MG63 (cell line): Measurements from ENCODE around the gene MMP11. TPM values are rescaled to one million over a fixed set of nuclear protein-coding genes. Genes with fewer than 3 reads are reported as not detected.

ENCODE experiments used
- DNase-seq: peaks from one replicate; pipeline ENCODE4 v3.0.0-alpha.2; 2020
- H3K27me3 ChIP-seq: fragments of 250-450 bp; sonication (Bioruptor Pico); 2 replicates; pipeline ENCODE4 v1.5.1; 2020; ENCODE audit warnings: mild to moderate bottlenecking, moderate library complexity
- H3K36me3 ChIP-seq: fragments of 250-450 bp; sonication (Bioruptor Pico); 2 replicates; pipeline ENCODE4 v1.5.1; 2020; ENCODE audit warnings: mild to moderate bottlenecking, moderate library complexity
- H3K4me3 ChIP-seq: fragments of 250-450 bp; sonication (Bioruptor Pico); 2 replicates; pipeline ENCODE4 v1.5.1; 2020; ENCODE audit warnings: mild to moderate bottlenecking, moderate library complexity
- H3K9me3 ChIP-seq: fragments of 250-450 bp; sonication (Bioruptor Pico); 2 replicates; pipeline ENCODE4 v1.5.1; 2020; ENCODE audit warnings: mild to moderate bottlenecking, moderate library complexity
- total RNA-seq: library from RNA; depleted of rRNA; stranded (reverse); fragments of >200 nt; shearing (Covaris generic); gene quantifications from 2 replicates; pipeline ENCODE4 v1.2.3, GENCODE V29; 2014; ENCODE audit warnings: low replicate concordance

Gene MMP11
- total RNA-seq, 1 experiment from 2014 or later: 2.0 TPM

- no peaks in the 10 kb centered on the region for H3K27me3 ChIP-seq
- DNase-seq: no peak
- no peak overlapping the region for H3K4me3 ChIP-seq
- no peaks in the 10 kb centered on the region for H3K9me3 ChIP-seq
- H3K36me3 ChIP-seq: no peaks in the 10 kb centered on the region
Measured at GRCh38 chr22:23754980-23755636, 17.5 kb upstream of the MMP11 start.

GRCh38 chr22:23755711-23756110, 16.9 kb upstream of the MMP11 start:
- no peaks in the 10 kb centered on the region for H3K27me3 ChIP-seq
- no peaks in the 10 kb centered on the region for H3K36me3 ChIP-seq
- no peaks in the 10 kb centered on the region for H3K9me3 ChIP-seq
- no peak overlapping the region for H3K4me3 ChIP-seq
- no peak for DNase-seq

DNA sequence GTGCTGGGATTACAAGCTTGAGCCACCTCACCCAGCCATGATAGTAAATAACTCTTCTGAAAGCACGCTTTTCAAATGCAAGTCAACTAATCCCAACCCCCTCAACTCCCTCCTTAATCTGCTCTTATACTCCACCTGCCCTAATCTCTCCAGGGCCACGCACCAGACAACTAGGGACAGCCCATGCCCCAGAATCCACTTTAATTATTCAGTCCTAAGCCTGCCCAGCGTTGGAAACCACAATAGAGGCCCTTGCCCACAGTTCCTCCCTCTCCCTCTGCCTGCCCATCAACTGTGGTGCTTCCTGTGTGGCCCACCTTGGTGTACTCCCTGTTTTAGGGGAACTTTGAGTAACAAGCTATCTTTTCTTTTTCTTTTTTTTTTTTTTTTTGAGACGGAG, 15.8 kb upstream of the MMP11 start:
- no peaks in the 10 kb centered on the region for H3K36me3 ChIP-seq
- no peak for DNase-seq
- H3K4me3 ChIP-seq: no peak overlapping the region
- no peaks in the 10 kb centered on the region for H3K27me3 ChIP-seq
- no peaks in the 10 kb centered on the region for H3K9me3 ChIP-seq

- no peak for DNase-seq
- no peaks in the 10 kb centered on the region for H3K9me3 ChIP-seq
- H3K4me3 ChIP-seq: no peak overlapping the region
- no peaks in the 10 kb centered on the region for H3K36me3 ChIP-seq
- no peaks in the 10 kb centered on the region for H3K27me3 ChIP-seq
Measured at GRCh38 chr22:23759566-23759965, 13.1 kb upstream of the MMP11 start.

GRCh38 chr22:23760056-23760455, 12.6 kb upstream of the MMP11 start:
- no peaks in the 10 kb centered on the region for H3K27me3 ChIP-seq
- no peak overlapping the region for H3K4me3 ChIP-seq
- DNase-seq: no peak
- H3K9me3 ChIP-seq: no peaks in the 10 kb centered on the region
- H3K36me3 ChIP-seq: no peaks in the 10 kb centered on the region

DNA sequence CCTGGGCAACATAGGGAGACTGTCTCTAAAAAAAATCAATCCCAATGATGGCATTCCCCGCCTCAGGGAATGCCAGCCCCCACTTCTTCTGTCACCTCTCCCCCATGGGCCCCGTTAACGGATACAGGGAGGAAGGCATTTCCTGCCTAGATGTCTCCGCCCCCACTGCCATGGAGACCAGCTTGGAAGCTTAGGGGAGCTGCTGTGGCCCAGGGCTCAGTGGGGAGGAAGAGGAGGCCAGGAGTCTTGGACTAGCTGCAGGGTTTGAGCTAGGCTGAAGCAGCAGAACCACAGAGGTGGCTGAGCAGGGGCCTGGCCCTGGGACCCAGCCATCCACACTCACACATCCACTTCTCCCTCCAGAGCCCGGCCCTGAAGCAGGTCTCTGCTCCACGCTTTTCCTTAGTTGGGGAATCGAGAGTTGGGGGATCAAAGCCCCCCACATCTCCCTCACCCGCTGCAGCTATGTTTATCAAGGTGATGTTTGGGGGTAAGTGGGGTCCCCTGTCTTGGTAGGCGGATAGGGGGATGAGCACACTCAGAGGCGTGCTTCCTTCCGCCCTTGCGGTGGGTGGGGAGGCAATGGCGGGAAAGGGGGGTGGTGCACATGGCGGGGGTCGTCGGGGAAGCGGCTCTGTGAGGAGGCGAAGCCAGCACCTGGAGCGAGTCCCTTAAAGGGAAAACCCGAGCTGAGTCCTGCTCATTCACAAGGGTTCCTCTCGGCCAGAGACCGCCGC, 9.6 kb upstream of the MMP11 start, which contains the start of gene C22orf15:
C22orf15 (plus strand) TSS at position 149 of the 737 bp plus-strand sequence; CDS start at position 466, 317 bp downstream.
- Histone ChIP-seq H3K4me3 (no peak within 1 kb of the TSS), H3K9me3 (no peaks in the 10 kb centered on the region), H3K36me3 (no peaks in the 10 kb centered on the region), H3K27me3 (no peaks in the 10 kb centered on the region)
- DNase-seq: peak; percentile 24

DNA sequence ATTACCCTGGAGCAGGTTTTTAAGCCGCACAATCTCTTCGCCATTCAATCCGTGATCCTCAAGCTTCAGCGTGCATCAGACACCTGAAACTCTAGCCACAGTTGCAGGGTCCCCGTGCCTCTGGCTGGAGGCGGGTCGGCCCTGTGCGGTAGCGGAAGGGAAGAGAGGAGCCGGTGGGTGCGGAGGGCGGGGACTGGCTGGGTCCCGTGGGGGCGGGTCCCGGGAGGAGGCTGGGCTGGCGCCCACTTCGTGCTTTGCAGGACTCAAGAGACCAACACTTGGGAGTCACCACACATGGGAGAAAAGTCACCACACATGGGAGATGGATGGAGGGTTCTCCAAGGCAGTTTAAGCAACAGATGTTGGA, 9.1 kb upstream of the MMP11 start:
- no peak overlapping the region for H3K4me3 ChIP-seq
- H3K9me3 ChIP-seq: no peaks in the 10 kb centered on the region

DNA sequence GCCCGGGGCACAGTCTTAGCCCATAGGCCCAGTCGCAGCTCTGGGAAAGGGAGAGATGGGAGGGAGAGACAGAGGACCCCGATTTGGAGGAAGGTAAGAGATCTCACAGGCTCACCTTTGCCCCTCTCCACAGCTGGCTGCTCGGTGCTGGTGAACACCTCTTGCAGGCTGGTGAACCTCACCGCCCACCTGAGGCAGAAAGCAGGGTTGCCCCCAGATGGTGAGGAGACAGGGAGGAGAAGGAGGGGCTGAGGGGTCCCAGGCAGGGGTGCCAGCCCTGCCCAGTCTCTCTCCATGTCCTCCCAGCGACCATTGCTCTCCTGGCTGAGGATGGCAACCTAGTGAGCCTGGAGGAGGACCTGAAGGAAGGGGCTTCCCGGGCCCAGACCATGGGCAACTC, 8.7 kb upstream of the MMP11 start:
- H3K36me3 ChIP-seq: no peaks in the 10 kb centered on the region
- no peak for DNase-seq
- H3K27me3 ChIP-seq: no peaks in the 10 kb centered on the region
- no peak overlapping the region for H3K4me3 ChIP-seq
- H3K9me3 ChIP-seq: no peaks in the 10 kb centered on the region

More for the DNA sequence above, 9.1 kb upstream of the MMP11 start:
- Histone ChIP-seq H3K27me3 (no peaks in the 10 kb centered on the region), H3K36me3 (no peaks in the 10 kb centered on the region)
- no peak for DNase-seq

DNA sequence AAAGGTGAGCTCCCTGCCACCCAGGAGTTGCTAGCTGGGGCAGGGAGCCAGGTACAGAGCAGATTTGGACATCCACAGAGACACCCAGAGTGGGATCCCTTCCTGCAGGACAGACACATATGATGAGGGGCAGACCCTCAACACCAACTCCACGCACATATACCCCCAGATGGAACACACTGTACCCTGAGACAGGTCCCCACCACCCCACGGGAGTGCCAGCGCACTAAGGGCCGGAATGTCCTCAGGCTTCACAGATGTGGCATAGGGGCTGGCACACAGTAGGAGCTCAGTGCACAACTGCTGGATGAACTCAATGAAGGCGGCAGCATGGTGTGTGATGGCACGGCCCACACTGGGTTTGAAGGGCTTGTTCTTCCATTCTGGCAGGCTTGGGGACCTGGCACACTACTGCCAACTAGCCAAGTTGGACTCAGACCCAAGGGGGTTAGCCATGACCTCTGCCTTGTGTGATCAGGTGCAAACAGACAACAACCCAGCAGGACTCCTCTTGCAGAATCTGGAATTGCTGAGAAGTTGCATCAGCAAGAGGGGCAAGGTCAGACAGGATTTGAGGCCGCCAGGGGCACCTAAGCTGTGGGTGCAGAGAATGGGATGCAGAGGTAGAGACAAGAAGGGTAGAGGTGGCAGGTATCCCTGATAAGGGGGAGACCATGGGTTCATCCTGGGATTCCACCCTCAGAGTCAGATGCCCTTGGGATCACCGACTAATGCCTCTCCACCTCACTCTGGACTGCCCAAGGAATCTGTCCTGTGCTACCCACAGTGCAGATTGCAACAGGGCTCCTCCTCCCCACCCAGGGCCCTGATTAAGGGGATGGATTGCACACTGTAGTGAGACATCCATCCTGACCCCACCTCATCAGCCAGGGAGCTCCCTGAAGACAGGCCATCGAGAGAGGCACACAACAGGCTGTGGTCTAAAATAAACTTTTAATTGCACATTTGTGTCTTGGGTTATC, 7.5 kb upstream of the MMP11 start:
- H3K9me3 ChIP-seq: no peaks in the 10 kb centered on the region
- no peak overlapping the region for H3K4me3 ChIP-seq
- DNase-seq: no peak

GRCh38 chr22:23767303-23767672, 5.4 kb upstream of the MMP11 start:
- Histone ChIP-seq H3K36me3 (no peaks in the 10 kb centered on the region), H3K9me3 (no peaks in the 10 kb centered on the region), H3K4me3 (no peak overlapping the region), H3K27me3 (no peaks in the 10 kb centered on the region)
- no peak for DNase-seq

More for the DNA sequence above, 7.5 kb upstream of the MMP11 start:
- Histone ChIP-seq H3K36me3 (no peaks in the 10 kb centered on the region), H3K27me3 (no peaks in the 10 kb centered on the region)

GRCh38 chr22:23767673-23768548, 4.7 kb upstream of the MMP11 start, which contains the start of gene CHCHD10:
Gene CHCHD10, minus strand, starts transcription at chr22:23767972. Its CDS starts 98 bp downstream, at chr22:23767874.
- no peak within 1 kb of the TSS for H3K4me3 ChIP-seq
- H3K9me3 ChIP-seq: no peaks in the 10 kb centered on the region
- H3K36me3 ChIP-seq: no peaks in the 10 kb centered on the region
- H3K27me3 ChIP-seq: no peaks in the 10 kb centered on the region
- DNase-seq: peak; percentile 35

- H3K9me3 ChIP-seq: no peaks in the 10 kb centered on the region
- no peak for DNase-seq
- H3K27me3 ChIP-seq: no peaks in the 10 kb centered on the region
- no peak overlapping the region for H3K4me3 ChIP-seq
- no peaks in the 10 kb centered on the region for H3K36me3 ChIP-seq
Measured at GRCh38 chr22:23769321-23769965, 3.2 kb upstream of the MMP11 start.

- Histone ChIP-seq H3K9me3 (no peaks in the 10 kb centered on the region), H3K27me3 (no peaks in the 10 kb centered on the region), H3K36me3 (no peaks in the 10 kb centered on the region), H3K4me3 (peak overlapping the region; percentile 30)
- no peak for DNase-seq
Measured at GRCh38 chr22:23772315-23772648, 367 bp upstream of the MMP11 start.

- H3K36me3 ChIP-seq: no peaks in the 10 kb centered on the region
- H3K4me3 ChIP-seq: no peak overlapping the region
- no peaks in the 10 kb centered on the region for H3K9me3 ChIP-seq
- no peaks in the 10 kb centered on the region for H3K27me3 ChIP-seq
- no peak for DNase-seq
Measured at GRCh38 chr22:23773483-23774113, 949 bp downstream of the MMP11 start.

- no peaks in the 10 kb centered on the region for H3K9me3 ChIP-seq
- no peak for DNase-seq
- H3K4me3 ChIP-seq: no peak overlapping the region
- no peaks in the 10 kb centered on the region for H3K27me3 ChIP-seq
- no peaks in the 10 kb centered on the region for H3K36me3 ChIP-seq
Measured at GRCh38 chr22:23774114-23774921, 1.7 kb downstream of the MMP11 start.
